ENCODE data around the gene LRMDA. TPM values are rescaled to one million over a fixed set of nuclear protein-coding genes. Genes with fewer than 3 reads are reported as not detected.

The LRMDA gene
- total and polyA plus RNA-seq, 2 of the 8 experiments (the other 6 are each of a cell fraction or from before 2014, with no cell fraction given) = 0.86 to 2.8 TPM

GRCh38 chr10:76130892-76131291 lies 699.5 kb downstream of the LRMDA start:
- Histone ChIP-seq H3K18ac (ENCODE audit: extremely low read depth, low read length) (no peak overlapping the region), H3K56ac (replicated peaks; ENCODE audit: insufficient read length, low read depth, low read length) (no peak overlapping the region), H3K9ac (replicated peaks in 1 of 4; ENCODE audit: extremely low read depth in 1 of 4, low read depth in 3 of 4, low read length in 3 of 4) (no peak overlapping the region), H3K79me2 (ENCODE audit: control insufficient read depth in 1 of 2, insufficient read depth in 2 of 2, low read length in 2 of 2) (no peaks in the 10 kb centered on the region), H4K20me1 (replicated peaks in 1 of 2; ENCODE audit: control insufficient read depth in 1 of 2, insufficient read depth in 2 of 2, low read length in 2 of 2) (no peaks in the 10 kb centered on the region), H3K14ac (ENCODE audit: insufficient read length) (no peak overlapping the region), H3K4me1 (replicated peaks in 1 of 4; ENCODE audit: control insufficient read depth in 3 of 4, insufficient read depth in 4 of 4, low read length in 3 of 4) (peaks cover 0 to 4% (median 0%) of the 10 kb centered on the region in 4 experiments; a peak in 1 of 7 replicates), H3K4ac (replicated peaks; ENCODE audit: insufficient read length, low read depth, low read length) (no peak overlapping the region), H2BK20ac (ENCODE audit: low read length) (no peak overlapping the region), H4K91ac (replicated peaks; ENCODE audit: insufficient read length, low read length) (no peak overlapping the region), H3K23me2 (ENCODE audit: low read depth, low read length) (no peaks in the 10 kb centered on the region), H2BK12ac (ENCODE audit: low read depth, low read length) (no peak overlapping the region), H4K5ac (ENCODE audit: insufficient read length, low read depth, low read length) (no peak overlapping the region), H2BK15ac (ENCODE audit: low read length) (no peak overlapping the region), H2AK5ac (ENCODE audit: low read depth, low read length) (no peak overlapping the region), H3K4me2 (ENCODE audit: insufficient read depth in 1 of 2, low read depth in 2 of 2, low read length in 2 of 2) (no peak overlapping the region), H3K79me1 (ENCODE audit: low read depth, low read length) (no peaks in the 10 kb centered on the region), H2BK120ac (replicated peaks; ENCODE audit: low read depth, low read length) (no peak overlapping the region), H3K27ac (ENCODE audit: low read depth, low read length) (no peak overlapping the region), H3K27me3 (replicated peaks in 1 of 4; ENCODE audit: control insufficient read depth in 3 of 4, extremely low read depth in 1 of 4, insufficient read depth in 3 of 4, low read length in 3 of 4) (no peaks in the 10 kb centered on the region; a peak in 1 of 7 replicates), H3K36me3 (ENCODE audit: control insufficient read depth in 2 of 4, insufficient read depth in 4 of 4, low read length in 3 of 4) (no peaks in the 10 kb centered on the region), H2BK5ac (ENCODE audit: low read depth, low read length) (no peak overlapping the region), H3K4me3 (ENCODE audit: extremely low read depth in 1 of 4, insufficient read depth in 2 of 4, low read depth in 3 of 4, low read length in 4 of 4) (no peak overlapping the region), H4K8ac (ENCODE audit: extremely low read depth, insufficient read depth, low read length) (no peak overlapping the region), H2AFZ (ENCODE audit: low read length) (no peak overlapping the region; the same call in 1 of the 2 replicates), H3K9me3 (ENCODE audit: insufficient read depth in 2 of 2, low read depth in 1 of 2, low read length in 1 of 2) (no peaks in the 10 kb centered on the region), H3K23ac (ENCODE audit: insufficient read length) (no peak overlapping the region)
- WGBS, 2 experiments (ENCODE audit: extremely low coverage in 1 of 2, insufficient coverage in 1 of 2, insufficient read length in 1 of 2, insufficient replicate concordance in 2 of 2, low coverage in 1 of 2, low lambda C conversion rate in 2 of 2, missing lambda C conversion rate in 1 of 2) = 91% methylated on average over 7 of the region's 7 CpGs; no CpG with 5 or more reads in 1 of the 2 experiments
- CTCF ChIA-PET (ENCODE audit: partially characterized antibody) = interaction anchor here (1.9 kb wide), 1 partner anchor 173 kb away, joined by 5 read pairs; no protein-coding TSS in a partner anchor
- POLR2A ChIA-PET (ENCODE audit: partially characterized antibody) = no interaction called here
- DNase-seq (ENCODE audit: low read depth in 1 of 2, low spot score in 2 of 2) (no peak), FAIRE-seq (no peak)
- TF ChIP-seq POLR2AphosphoS5 (IDR thresholded peaks at IDR 0.05; ENCODE audit: low read depth, low read length) = no peak
